ENCODE results near the gene LRP4. TPM values are rescaled to one million over a fixed set of nuclear protein-coding genes. Genes with fewer than 3 reads are reported as not detected.

The LRP4 gene
- total and polyA plus RNA-seq, 2 of the 13 experiments (the other 11 are each of a cell fraction or from before 2014, with no cell fraction given), result 4.7 to 13.3 TPM

- TF ChIP-seq ZNF574 (CRISPR knock-in tag; IDR thresholded peaks at IDR 0.05), result peak; percentile 51; the same call in 1 of the 2 replicates
- TF ChIP-seq FOSL2 (CRISPR knock-in tag; IDR thresholded peaks at IDR 0.05), result no peak
- TF ChIP-seq ZSCAN9 (CRISPR knock-in tag; IDR thresholded peaks at IDR 0.05; ENCODE audit: borderline replicate concordance), result 0 out of 2 replicates have a peak, but pooled peaks have one; percentile 33
- TF ChIP-seq TMF1 (CRISPR knock-in tag; IDR thresholded peaks at IDR 0.05; ENCODE audit: low read depth), result 0 out of 2 replicates have a peak, but pooled peaks have one; percentile 43
- no peak for TF ChIP-seq ZSCAN20 (CRISPR knock-in tag; IDR thresholded peaks at IDR 0.05; ENCODE audit: borderline replicate concordance)
- TF ChIP-seq EEA1 (CRISPR knock-in tag; IDR thresholded peaks at IDR 0.05; ENCODE audit: borderline replicate concordance), result no peak
- TF ChIP-seq RAD21 (CRISPR knock-in tag; IDR thresholded peaks at IDR 0.05), result peak; percentile 66
- 0 out of 2 replicates have a peak, but pooled peaks have one; percentile 40 for TF ChIP-seq ARNT2 (CRISPR knock-in tag; IDR thresholded peaks at IDR 0.05; ENCODE audit: low read depth)
- peak; percentile 19; the same call in 1 of the 2 replicates for TF ChIP-seq MXD3 (CRISPR knock-in tag; IDR thresholded peaks at IDR 0.05)
- TF ChIP-seq RXRB (CRISPR knock-in tag; IDR thresholded peaks at IDR 0.05; ENCODE audit: borderline replicate concordance), result no peak
- peak; percentile 54; the same call in 1 of the 2 replicates for TF ChIP-seq ZFY (CRISPR knock-in tag; IDR thresholded peaks at IDR 0.05)
- TF ChIP-seq ATF7-NPFF (CRISPR knock-in tag; IDR thresholded peaks at IDR 0.05; ENCODE audit: low read depth), result peak; percentile 34; the same call in 1 of the 2 replicates
- no peak for TF ChIP-seq CEBPG (CRISPR knock-in tag; IDR thresholded peaks at IDR 0.05)
- TF ChIP-seq ARID2 (CRISPR knock-in tag; IDR thresholded peaks at IDR 0.05; ENCODE audit: borderline replicate concordance), result no peak
- peak; percentile 50; the same call in 1 of the 2 replicates for TF ChIP-seq GABPB1 (CRISPR knock-in tag; IDR thresholded peaks at IDR 0.05)
- no peak for TF ChIP-seq ZFP36 (IDR thresholded peaks at IDR 0.05; ENCODE audit: borderline replicate concordance, low read depth, low read length, partially characterized antibody)
- TF ChIP-seq TFDP2 (CRISPR knock-in tag; IDR thresholded peaks at IDR 0.05), result peak; percentile 29; the same call in 1 of the 2 replicates
- no peak for TF ChIP-seq AKNA (CRISPR knock-in tag; IDR thresholded peaks at IDR 0.05; ENCODE audit: borderline replicate concordance)
Measured at GRCh38 chr11:46918083-46918787, at the start of gene LRP4 (continued).

Data from HepG2 (cell line).